ENCODE measurements around the gene TRIM56.
"Not testable (repeated sequence)": the region's sequence is repeated elsewhere in the genome, so short reads cannot be mapped to it uniquely, and the experiment has no call there.

The TRIM56 gene

GRCh38 chr7:101085162-101085964 is at the start of gene TRIM56:
TSS of gene TRIM56 (plus strand) at chr7:101085481. CDS start at chr7:101087313, 1,832 bp downstream.
- peak; percentile 52 to 66 (median 60) for DNase-seq (ENCODE audit: low read depth in 3 of 3)

- DNase-seq (ENCODE audit: low read depth in 3 of 3), result no peak
These were observed 49.3 kb upstream of the TRIM56 start for GRCh38 chr7:101035941-101036340.

- not testable (repeated sequence) for DNase-seq (ENCODE audit: low read depth in 3 of 3)
These were observed 44.0 kb upstream of the TRIM56 start for GRCh38 chr7:101041283-101041682.

GRCh38 chr7:101058355-101058754 is 26.9 kb upstream of the TRIM56 start:
- peak; percentile 5 to 23 (median 5) for DNase-seq (ENCODE audit: low read depth in 3 of 3)

GRCh38 chr7:101059620-101059942 is 25.7 kb upstream of the TRIM56 start:
- DNase-seq (ENCODE audit: low read depth in 3 of 3), result no peak

- no peak for DNase-seq (ENCODE audit: low read depth in 3 of 3)
These were observed 24.3 kb upstream of the TRIM56 start for GRCh38 chr7:101060992-101061391.

- DNase-seq (ENCODE audit: low read depth in 3 of 3), result not testable (repeated sequence)
These were observed 21.1 kb upstream of the TRIM56 start for GRCh38 chr7:101064176-101064550.

- DNase-seq (ENCODE audit: low read depth in 3 of 3), result not testable (repeated sequence)
These were observed 20.1 kb upstream of the TRIM56 start for GRCh38 chr7:101065162-101065561.

- no peak for DNase-seq (ENCODE audit: low read depth in 3 of 3)
These were observed 19.0 kb upstream of the TRIM56 start for GRCh38 chr7:101066141-101066832.

GRCh38 chr7:101066833-101067177 is 18.5 kb upstream of the TRIM56 start:
- DNase-seq (ENCODE audit: low read depth in 3 of 3), result no peak

GRCh38 chr7:101068401-101068800 is 16.9 kb upstream of the TRIM56 start:
- no peak for DNase-seq (ENCODE audit: low read depth in 3 of 3)

GRCh38 chr7:101071362-101072104 is 13.7 kb upstream of the TRIM56 start:
- not testable (repeated sequence) for DNase-seq (ENCODE audit: low read depth in 3 of 3)

- DNase-seq (ENCODE audit: low read depth in 3 of 3), result no peak
These were observed 9.6 kb upstream of the TRIM56 start for GRCh38 chr7:101075646-101076045.

GRCh38 chr7:101076183-101076582 is 9.1 kb upstream of the TRIM56 start:
- DNase-seq (ENCODE audit: low read depth in 3 of 3), result not testable (repeated sequence)

GRCh38 chr7:101077303-101078086 is 7.8 kb upstream of the TRIM56 start:
- DNase-seq (ENCODE audit: low read depth in 3 of 3), result peak; percentile 65 to 76 (median 75)

GRCh38 chr7:101081432-101081831 is 3.8 kb upstream of the TRIM56 start:
- DNase-seq (ENCODE audit: low read depth in 3 of 3), result no peak

- no peak for DNase-seq (ENCODE audit: low read depth in 3 of 3)
These were observed 468 bp upstream of the TRIM56 start for GRCh38 chr7:101084865-101085161.

GRCh38 chr7:101087334-101088068 is 2.2 kb downstream of the TRIM56 start:
- DNase-seq (ENCODE audit: low read depth in 3 of 3), result no peak

GRCh38 chr7:101088069-101088425 is 2.8 kb downstream of the TRIM56 start:
- DNase-seq (ENCODE audit: low read depth in 3 of 3), result no peak

- DNase-seq (ENCODE audit: low read depth in 3 of 3), result no peak
These were observed 3.7 kb downstream of the TRIM56 start for GRCh38 chr7:101088858-101089529.

GRCh38 chr7:101089876-101090275 is 4.6 kb downstream of the TRIM56 start:
- no peak for DNase-seq (ENCODE audit: low read depth in 3 of 3)

Measured in stimulated activated CD4-positive, alpha-beta T cell treated with anti-CD3 and anti-CD28 coated beads, TNF-alpha, amount 100 ng/mL, for 4 hours (primary cell).